Small intestine (tissue), 4 donors: Measurements from ENCODE around the gene TMEM63B. TPM values are rescaled to one million over a fixed set of nuclear protein-coding genes. Genes with fewer than 3 reads are reported as not detected.

ENCODE experiments used
- polyA plus RNA-seq, 4 donors: library from polyadenylated mRNA; stranded (reverse) in 3 of 4; unstranded in 1 of 4; fragments of 200-250 nt in 3 of 4; fragments of 120-200 nt in 1 of 4; gene quantifications; one replicate each; pipeline versions ENCODE4 v1.2.1 to v1.2.3, GENCODE V29; 2013
- donor health status: healthy with polysubstance abuse.
- donor health status: Bipolar disorder and iron deficiency.
- donor health status: healthy.

TMEM63B gene
- polyA plus RNA-seq, 4 donors: 13.2 to 33.9 (median 25.6) TPM

Other genes starting within 250 kb of the TMEM63B start
- 100 to 1,000 TPM in 2 of 4 donors, 10 to 100 TPM in 2; 48.7 to 116 (median 96.0) TPM for gene MRPL14, start 102 bp upstream of the TMEM63B start, polyA plus RNA-seq
- gene CAPN11, start 31.3 kb downstream of the TMEM63B start, polyA plus RNA-seq: under 1 TPM in 1 of 4 donors, not detected in 3; 0.18 TPM
- under 1 TPM in 2 of 4 donors, not detected in 2; 0.19 to 0.98 TPM for gene MYMX, start 89.4 kb downstream of the TMEM63B start, polyA plus RNA-seq
- 10 to 100 TPM in 2 of 4 donors, 1 to 10 TPM in 2; 2.4 to 38.0 (median 13.6) TPM for gene SLC29A1, start 96.0 kb downstream of the TMEM63B start, polyA plus RNA-seq
- 100 to 1,000 TPM; 100 to 773 (median 351) TPM for gene HSP90AB1, start 119.5 kb downstream of the TMEM63B start, polyA plus RNA-seq
- 10 to 100 TPM in 3 of 4 donors, 1 to 10 TPM in 1; 6.5 to 41.7 (median 22.3) TPM for gene SLC35B2, start 130.0 kb downstream of the TMEM63B start, polyA plus RNA-seq
- gene NFKBIE, start 138.0 kb downstream of the TMEM63B start, polyA plus RNA-seq: 10 to 100 TPM in 2 of 4 donors, 1 to 10 TPM in 2; 7.6 to 13.5 (median 9.7) TPM
- 1 to 10 TPM in 1 of 4 donors, under 1 TPM in 1, not detected in 2; 0.96 to 3.1 TPM for gene TMEM151B, start 142.9 kb downstream of the TMEM63B start, polyA plus RNA-seq
- gene AARS2, start 185.8 kb downstream of the TMEM63B start, polyA plus RNA-seq: 10 to 100 TPM in 2 of 4 donors, 1 to 10 TPM in 2; 3.2 to 14.4 (median 9.1) TPM
- under 1 TPM in 1 of 4 donors, not detected in 3; 0.13 TPM for gene SPATS1, start 215.1 kb downstream of the TMEM63B start, polyA plus RNA-seq